Loucy (cell line): ENCODE measurements around the gene KRT1.

ENCODE experiments used
- H2AFZ ChIP-seq: fragments of 200-600 bp; sonication (generic); 2 replicates; pipeline ENCODE4 v1.6.0; 2016; ENCODE audit warnings: antibody characterized with exemption, mild to moderate bottlenecking, low read length, moderate library complexity
- H3F3A ChIP-seq: fragments of 200-600 bp; 2 replicates; pipeline ENCODE4 v1.6.0; 2016; ENCODE audit warnings: antibody characterized with exemption, low read depth, mild to moderate bottlenecking
- H3K27me3 ChIP-seq: fragments of 200-600 bp; sonication (generic); 2 replicates; pipeline ENCODE4 v1.6.1; 2014; ENCODE audit warnings: low read length, mild to moderate bottlenecking; ENCODE audit not compliant: insufficient read depth, poor library complexity, severe bottlenecking
- H3K36me3 ChIP-seq: fragments of 200-600 bp; sonication (generic); 2 replicates; pipeline ENCODE4 v1.6.1; 2016; ENCODE audit warnings: low read length; ENCODE audit not compliant: insufficient read depth
- H3K4me1 ChIP-seq: fragments of 200-600 bp; sonication (generic); 2 replicates; pipeline ENCODE4 v1.5.1; 2014; ENCODE audit warnings: low read length, mild to moderate bottlenecking; ENCODE audit not compliant: insufficient read depth, poor library complexity, severe bottlenecking
- H3K4me2 ChIP-seq: fragments of 200-600 bp; sonication (generic); 2 replicates; pipeline ENCODE4 v1.6.0; 2014; ENCODE audit warnings: antibody characterized with exemption, low read length, low read depth, mild to moderate bottlenecking; ENCODE audit not compliant: poor library complexity, severe bottlenecking
- H3K4me3 ChIP-seq: fragments of 200-600 bp; sonication (generic); 2 replicates; pipeline ENCODE4 v1.5.1; 2014; ENCODE audit warnings: low read length, mild to moderate bottlenecking, mixed read lengths; ENCODE audit not compliant: poor library complexity, severe bottlenecking
- H3K79me2 ChIP-seq: fragments of 200-600 bp; sonication (generic); 2 replicates; pipeline ENCODE4 v1.6.1; 2014; ENCODE audit warnings: low read length; ENCODE audit not compliant: insufficient read depth
- H3K9ac ChIP-seq: fragments of 200-600 bp; sonication (generic); 2 replicates; pipeline ENCODE4 v1.6.0; 2014; ENCODE audit warnings: mild to moderate bottlenecking, low read depth, low read length, moderate library complexity; ENCODE audit not compliant: poor library complexity, severe bottlenecking
- H3K9me2 ChIP-seq: fragments of 200-600 bp; sonication (generic); replicated peaks from 2 replicates; pipeline ENCODE4 v1.6.1; 2016; ENCODE audit warnings: low read depth, low read length, mixed read lengths
- H3K9me3 ChIP-seq: fragments of 200-600 bp; sonication (generic); 2 replicates; pipeline ENCODE4 v1.6.1; 2014; ENCODE audit warnings: mild to moderate bottlenecking, antibody characterized with exemption, low read length, low read depth; ENCODE audit not compliant: insufficient read depth
- H4K20me1 ChIP-seq: fragments of 200-600 bp; sonication (generic); 2 replicates; pipeline ENCODE4 v1.6.0; 2014; ENCODE audit warnings: antibody characterized with exemption, low read length, mild to moderate bottlenecking; ENCODE audit not compliant: insufficient read depth, poor library complexity, severe bottlenecking
- EZH2phosphoT487 ChIP-seq: fragments of 200-600 bp; IDR thresholded peaks from 2 replicates; pipeline ENCODE4 v1.6.1; 2018; ENCODE audit warnings: antibody characterized with exemption, mild to moderate bottlenecking, moderate library complexity, borderline replicate concordance
- TF ChIP-seq, protein P1 (sequence below): fragments of 200-600 bp; sonication (generic); conservative IDR thresholded peaks from 2 replicates; pipeline ENCODE4 v1.5.1; 2014; ENCODE audit warnings: mild to moderate bottlenecking, antibody characterized with exemption, low read length

KRT1 gene

GRCh38 chr12:52682938-52683574 is 2.8 kb upstream of the KRT1 start:
- no peaks in the 10 kb centered on the region for H3K36me3 ChIP-seq
- no peak overlapping the region for H3K9ac ChIP-seq
- no peaks in the 10 kb centered on the region for H4K20me1 ChIP-seq
- no peaks in the 10 kb centered on the region for H3F3A ChIP-seq
- H2AFZ ChIP-seq = no peak overlapping the region
- H3K4me3 ChIP-seq = no peak overlapping the region
- peaks cover 39% of the 10 kb centered on the region for H3K4me1 ChIP-seq
- no peaks in the 10 kb centered on the region for H3K9me2 ChIP-seq
- H3K79me2 ChIP-seq = no peaks in the 10 kb centered on the region
- H3K4me2 ChIP-seq = no peak overlapping the region
- TF ChIP-seq, protein P1, sequence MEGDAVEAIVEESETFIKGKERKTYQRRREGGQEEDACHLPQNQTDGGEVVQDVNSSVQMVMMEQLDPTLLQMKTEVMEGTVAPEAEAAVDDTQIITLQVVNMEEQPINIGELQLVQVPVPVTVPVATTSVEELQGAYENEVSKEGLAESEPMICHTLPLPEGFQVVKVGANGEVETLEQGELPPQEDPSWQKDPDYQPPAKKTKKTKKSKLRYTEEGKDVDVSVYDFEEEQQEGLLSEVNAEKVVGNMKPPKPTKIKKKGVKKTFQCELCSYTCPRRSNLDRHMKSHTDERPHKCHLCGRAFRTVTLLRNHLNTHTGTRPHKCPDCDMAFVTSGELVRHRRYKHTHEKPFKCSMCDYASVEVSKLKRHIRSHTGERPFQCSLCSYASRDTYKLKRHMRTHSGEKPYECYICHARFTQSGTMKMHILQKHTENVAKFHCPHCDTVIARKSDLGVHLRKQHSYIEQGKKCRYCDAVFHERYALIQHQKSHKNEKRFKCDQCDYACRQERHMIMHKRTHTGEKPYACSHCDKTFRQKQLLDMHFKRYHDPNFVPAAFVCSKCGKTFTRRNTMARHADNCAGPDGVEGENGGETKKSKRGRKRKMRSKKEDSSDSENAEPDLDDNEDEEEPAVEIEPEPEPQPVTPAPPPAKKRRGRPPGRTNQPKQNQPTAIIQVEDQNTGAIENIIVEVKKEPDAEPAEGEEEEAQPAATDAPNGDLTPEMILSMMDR = no peak
- TF ChIP-seq EZH2phosphoT487 = no peak
- H3K9me3 ChIP-seq = no peaks in the 10 kb centered on the region
- no peaks in the 10 kb centered on the region for H3K27me3 ChIP-seq

DNA sequence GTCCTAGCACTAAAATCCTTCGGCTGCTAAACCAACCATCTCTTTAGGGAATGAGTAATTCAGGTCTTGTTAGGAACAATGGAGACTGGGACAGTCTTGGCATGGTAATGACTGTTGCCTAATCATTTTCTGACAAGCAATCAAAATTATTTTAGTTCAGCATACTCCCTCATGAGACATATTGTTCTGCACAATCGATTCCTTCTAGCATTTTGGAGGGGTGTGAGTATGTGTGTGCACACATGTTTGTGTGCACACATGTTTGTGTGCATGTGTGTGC is 2.1 kb upstream of the KRT1 start:
- TF ChIP-seq EZH2phosphoT487 = no peak
- TF ChIP-seq, protein P1 = no peak

GRCh38 chr12:52681526-52682380 is 1.5 kb upstream of the KRT1 start:
- no peak overlapping the region for H3K4me3 ChIP-seq
- H3K4me1 ChIP-seq = peaks cover 39% of the 10 kb centered on the region
- H3K9me3 ChIP-seq = no peaks in the 10 kb centered on the region
- peak overlapping the region; percentile 44 for H3K4me2 ChIP-seq
- H3K9me2 ChIP-seq = no peaks in the 10 kb centered on the region
- H3K9ac ChIP-seq = peak overlapping the region; percentile 23
- H3K27me3 ChIP-seq = no peaks in the 10 kb centered on the region
- no peaks in the 10 kb centered on the region for H3F3A ChIP-seq
- H2AFZ ChIP-seq = 0 out of 2 replicates have a peak overlapping the region, but pooled peaks have one; percentile 16
- no peaks in the 10 kb centered on the region for H3K36me3 ChIP-seq
- no peak for TF ChIP-seq EZH2phosphoT487
- TF ChIP-seq, protein P1 = no peak
- no peaks in the 10 kb centered on the region for H4K20me1 ChIP-seq
- no peaks in the 10 kb centered on the region for H3K79me2 ChIP-seq

More for the DNA sequence above, 2.1 kb upstream of the KRT1 start:
- Histone ChIP-seq H3F3A (no peaks in the 10 kb centered on the region), H3K79me2 (no peaks in the 10 kb centered on the region), H2AFZ (no peak overlapping the region), H3K9ac (peak overlapping the region; percentile 23), H3K4me1 (peaks cover 39% of the 10 kb centered on the region), H4K20me1 (no peaks in the 10 kb centered on the region), H3K27me3 (no peaks in the 10 kb centered on the region), H3K9me2 (no peaks in the 10 kb centered on the region), H3K36me3 (no peaks in the 10 kb centered on the region), H3K4me2 (no peak overlapping the region), H3K9me3 (no peaks in the 10 kb centered on the region), H3K4me3 (no peak overlapping the region)
